HG03103 (cell line): ENCODE measurements around the gene GSE1.

Source experiments
- ATAC-seq: cut with Tn5 transposase; IDR thresholded peaks from one replicate; pipeline ENCODE4 v1.9.1; 2021; ENCODE audit warnings: low read depth; ENCODE audit not compliant: unreplicated experiment

Gene GSE1

GRCh38 chr16:85673529-85674417 is 60.7 kb downstream of the GSE1 start:
- ATAC-seq = no peak

- no peak for ATAC-seq
These were observed 61.3 kb downstream of the GSE1 start for GRCh38 chr16:85674418-85674755.

GRCh38 chr16:85674828-85675227 is 61.7 kb downstream of the GSE1 start:
- ATAC-seq = no peak

GRCh38 chr16:85675251-85675874 is 62.2 kb downstream of the GSE1 start:
- no peak for ATAC-seq

- no peak for ATAC-seq
These were observed 63.3 kb downstream of the GSE1 start for GRCh38 chr16:85676466-85676865.

- ATAC-seq = no peak
These were observed 64.4 kb downstream of the GSE1 start for GRCh38 chr16:85677383-85677967.

GRCh38 chr16:85678016-85678415 is 64.9 kb downstream of the GSE1 start:
- ATAC-seq = no peak

GRCh38 chr16:85678821-85679220 is 65.7 kb downstream of the GSE1 start:
- no peak for ATAC-seq

GRCh38 chr16:85679870-85680269 is 66.7 kb downstream of the GSE1 start:
- no peak for ATAC-seq

GRCh38 chr16:85680352-85680944 is 67.3 kb downstream of the GSE1 start:
- no peak for ATAC-seq

- no peak for ATAC-seq
These were observed 68.1 kb downstream of the GSE1 start for GRCh38 chr16:85681255-85681654.

GRCh38 chr16:85682516-85682915 is 69.4 kb downstream of the GSE1 start:
- ATAC-seq = no peak

- ATAC-seq = no peak
These were observed 70.2 kb downstream of the GSE1 start for GRCh38 chr16:85683363-85683762.

GRCh38 chr16:85685251-85685650 is 72.1 kb downstream of the GSE1 start:
- no peak for ATAC-seq

GRCh38 chr16:85686912-85687591 is 73.9 kb downstream of the GSE1 start:
- no peak for ATAC-seq

GRCh38 chr16:85687651-85688471 is 74.7 kb downstream of the GSE1 start:
- no peak for ATAC-seq

- peak; percentile 94 for ATAC-seq
These were observed 75.6 kb downstream of the GSE1 start, which contains the start of gene GINS2 for GRCh38 chr16:85688586-85689284. TSS of gene GINS2 (minus strand) at chr16:85688954. CDS start at chr16:85688898, 56 bp downstream.

- no peak for ATAC-seq
These were observed 76.3 kb downstream of the GSE1 start for GRCh38 chr16:85689285-85689949.

GRCh38 chr16:85689950-85690320 is 76.8 kb downstream of the GSE1 start:
- ATAC-seq = no peak
